Thyroid gland (tissue), 4 donors: ENCODE data around the gene TOPBP1.

Experiments
- CTCF ChIP-seq, 6 experiments: fragments of 200-600 bp in 3 of 6; fragments of 450-650 bp in 3 of 6; sonication (generic) in 3 of 6; IDR thresholded peaks; one replicate each; pipeline ENCODE4 v1.5.1; 2016 to 2019; ENCODE audit warnings: antibody characterized with exemption in 6 of 6, mild to moderate bottlenecking in 2 of 6, inconsistent platforms in 1 of 6, moderate library complexity in 1 of 6
- POLR2A ChIP-seq, 2 donors: fragments of 450-650 bp; IDR thresholded peaks; one replicate each; pipeline ENCODE4 v1.6.1; 2017; ENCODE audit warnings: antibody characterized with exemption in 2 of 2, mild to moderate bottlenecking in 2 of 2, moderate library complexity in 1 of 2

DNA sequence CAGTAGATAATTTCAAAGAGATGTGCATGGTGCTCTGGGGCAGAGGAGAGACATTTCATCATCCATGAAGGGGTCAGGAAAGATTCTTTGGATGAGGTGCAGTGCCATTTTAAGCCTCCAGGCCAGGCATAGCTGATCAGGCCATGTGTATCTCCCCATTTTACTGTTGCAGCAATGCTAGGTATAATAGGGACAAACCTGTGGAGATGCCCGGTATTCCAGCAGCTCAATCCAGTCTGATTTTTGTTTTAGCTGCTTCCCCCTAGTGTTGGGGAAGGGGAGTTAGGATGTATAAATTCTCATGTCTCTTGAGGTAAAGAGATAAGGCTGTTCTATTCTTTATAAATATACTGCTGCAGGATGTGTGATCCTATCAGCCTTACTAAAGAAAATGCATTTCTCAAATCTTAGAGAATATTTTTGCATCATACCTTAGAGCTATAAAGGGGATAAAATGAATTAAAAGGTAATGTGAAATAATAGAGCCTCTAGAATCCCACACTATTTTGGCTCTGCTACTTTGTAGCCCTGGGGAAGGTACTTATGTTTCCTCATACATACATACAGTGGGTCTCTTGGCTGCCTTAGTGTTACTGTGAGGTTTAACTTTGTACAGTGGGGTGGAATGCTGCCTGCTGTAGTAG is 83.1 kb downstream of the TOPBP1 start:
- TF ChIP-seq CTCF (IDR thresholded peaks at IDR 0.05): peak in 4 of 6 experiments; percentile 37 to 57 (median 49)
- no peak for TF ChIP-seq POLR2A (IDR thresholded peaks at IDR 0.05)
